Measurements from ENCODE around the gene IGF2BP2. TPM values are rescaled to one million over a fixed set of nuclear protein-coding genes. Genes with fewer than 3 reads are reported as not detected.

IGF2BP2 gene
- polyA plus RNA-seq, 1 experiment, result 2.0 TPM

DNA sequence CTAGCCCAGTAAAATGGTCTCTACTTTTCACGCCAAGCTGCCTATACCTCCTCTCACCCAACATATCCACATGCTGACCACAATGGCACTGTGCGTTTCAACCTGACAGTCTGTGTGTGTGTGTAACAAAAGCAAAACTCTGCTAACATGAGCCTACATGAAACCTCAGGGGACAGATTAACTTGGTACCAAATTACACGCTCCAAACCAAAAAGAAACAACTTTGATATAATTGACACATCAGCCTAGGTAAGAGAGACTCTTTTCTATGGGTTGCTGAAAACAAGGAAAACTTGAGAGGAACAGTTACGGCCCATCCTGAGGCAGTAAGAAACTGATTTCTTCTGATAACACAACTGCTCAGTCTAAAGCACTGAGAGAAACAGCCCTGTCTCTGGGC, 31.5 kb downstream of the IGF2BP2 start:
- H3K4me3 ChIP-seq (ENCODE audit: low read depth, low read length), result no peak overlapping the region
- no peak for DNase-seq (ENCODE audit: low read depth)
- ChIA-PET POLR2A (no interaction called here), CTCF (no interaction called here)
- no peaks in the 10 kb centered on the region for H3K27me3 ChIP-seq (ENCODE audit: control insufficient read depth, insufficient read depth, low read length)
- no peak for TF ChIP-seq CTCF (IDR thresholded peaks at IDR 0.05; ENCODE audit: insufficient read depth, low read depth, low read length)
- H3K36me3 ChIP-seq (ENCODE audit: control insufficient read depth, insufficient read depth, low read length), result no peaks in the 10 kb centered on the region

DNA sequence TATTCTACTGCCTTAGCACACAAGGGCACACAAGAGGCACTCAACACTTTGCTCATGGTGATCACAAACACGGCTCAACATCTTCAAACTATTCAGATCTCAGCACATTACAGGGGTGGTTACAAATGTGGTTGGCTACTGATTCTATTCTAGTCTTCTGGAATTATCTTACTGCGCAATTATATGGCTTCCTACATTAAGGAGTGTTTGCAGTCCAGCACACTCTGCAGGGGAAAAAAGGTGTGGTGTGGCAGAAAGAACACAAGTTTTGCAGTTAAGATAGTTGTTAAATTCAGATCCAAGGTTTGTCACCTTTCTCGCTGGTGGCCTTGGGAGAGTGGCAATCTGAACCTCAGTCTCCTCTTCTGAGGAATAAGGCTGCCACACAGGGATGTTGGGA, 31.9 kb downstream of the IGF2BP2 start:
- no peak for DNase-seq (ENCODE audit: low read depth)
- CTCF ChIA-PET, result no interaction called here
- Histone ChIP-seq H3K36me3 (ENCODE audit: control insufficient read depth, insufficient read depth, low read length) (no peaks in the 10 kb centered on the region), H3K27me3 (ENCODE audit: control insufficient read depth, insufficient read depth, low read length) (no peaks in the 10 kb centered on the region), H3K4me3 (ENCODE audit: low read depth, low read length) (no peak overlapping the region)
- POLR2A ChIA-PET, result no interaction called here
- TF ChIP-seq CTCF (IDR thresholded peaks at IDR 0.05; ENCODE audit: insufficient read depth, low read depth, low read length), result no peak

GRCh38 chr3:185789891-185790830, 34.7 kb downstream of the IGF2BP2 start:
- ChIA-PET CTCF (interaction anchor here (0.5 to 1.5 kb wide), 3 partner anchors 33 to 45 kb away, joined by 3 to 5 read pairs (median 3); no protein-coding TSS in a partner anchor), POLR2A (no interaction called here)
- no peak for TF ChIP-seq CTCF (IDR thresholded peaks at IDR 0.05; ENCODE audit: insufficient read depth, low read depth, low read length)
- H3K27me3 ChIP-seq (ENCODE audit: control insufficient read depth, insufficient read depth, low read length), result no peaks in the 10 kb centered on the region
- DNase-seq (ENCODE audit: low read depth), result no peak
- no peak overlapping the region for H3K4me3 ChIP-seq (ENCODE audit: low read depth, low read length)
- H3K36me3 ChIP-seq (ENCODE audit: control insufficient read depth, insufficient read depth, low read length), result no peaks in the 10 kb centered on the region

DNA sequence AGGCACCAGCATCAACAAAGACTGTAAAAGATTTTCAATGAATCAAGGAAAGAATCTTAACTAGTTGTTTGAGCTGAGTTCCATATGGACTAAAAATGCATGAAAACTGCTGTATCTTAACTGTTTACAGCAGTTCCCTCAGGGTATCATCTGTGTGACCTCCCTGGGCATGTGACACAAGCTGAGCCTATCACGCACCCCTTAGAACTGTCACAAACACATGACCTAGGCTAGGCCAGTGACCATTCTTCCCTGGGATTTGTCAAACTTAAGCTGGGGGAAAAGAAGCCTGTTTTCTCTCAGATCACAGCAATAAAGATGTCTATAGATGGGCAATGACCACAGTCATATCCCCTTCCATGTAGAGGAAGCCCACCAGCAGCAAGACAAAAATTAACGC, 35.7 kb downstream of the IGF2BP2 start:
- H3K27me3 ChIP-seq (ENCODE audit: control insufficient read depth, insufficient read depth, low read length), result no peaks in the 10 kb centered on the region
- no peaks in the 10 kb centered on the region for H3K36me3 ChIP-seq (ENCODE audit: control insufficient read depth, insufficient read depth, low read length)
- TF ChIP-seq CTCF (IDR thresholded peaks at IDR 0.05; ENCODE audit: insufficient read depth, low read depth, low read length), result no peak
- CTCF ChIA-PET, result interaction anchor here (0.6 to 1.3 kb wide), 2 partner anchors 11 to 129 kb away, joined by 3 read pairs; no protein-coding TSS in a partner anchor
- POLR2A ChIA-PET, result interaction anchor here (0.5 to 0.6 kb wide), 2 partner anchors 24 to 201 kb away, joined by 8 read pairs; no protein-coding TSS in a partner anchor
- DNase-seq (ENCODE audit: low read depth), result no peak
- no peak overlapping the region for H3K4me3 ChIP-seq (ENCODE audit: low read depth, low read length)

DNA sequence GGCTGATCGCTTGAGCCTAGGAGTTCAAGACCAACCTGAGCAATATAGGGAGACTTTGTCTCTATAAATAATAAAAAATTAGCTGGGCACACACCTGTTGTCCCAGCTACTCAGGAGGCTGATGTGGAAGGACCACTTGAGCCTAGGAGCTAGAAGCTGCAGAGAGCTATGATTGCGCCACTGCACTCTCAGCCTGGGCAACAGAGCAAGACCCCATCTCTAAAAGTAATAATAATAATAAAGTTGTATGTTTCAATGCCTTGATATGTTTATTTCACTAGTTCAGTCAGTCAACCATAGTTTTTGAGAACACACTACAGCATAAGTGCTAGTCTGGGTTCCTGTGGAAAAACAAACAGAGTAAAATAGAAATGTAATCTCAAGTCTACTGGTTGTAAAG, 36.5 kb downstream of the IGF2BP2 start:
- CTCF ChIA-PET, result interaction anchor here (1.1 to 1.3 kb wide), 2 partner anchors 32 to 128 kb away, joined by 3 read pairs; no protein-coding TSS in a partner anchor
- H3K4me3 ChIP-seq (ENCODE audit: low read depth, low read length), result no peak overlapping the region
- no peak for DNase-seq (ENCODE audit: low read depth)
- POLR2A ChIA-PET, result interaction anchor here (0.6 kb wide), 1 partner anchor 36 kb away, joined by 8 read pairs; the partner anchor contains the start of gene IGF2BP2
- no peaks in the 10 kb centered on the region for H3K27me3 ChIP-seq (ENCODE audit: control insufficient read depth, insufficient read depth, low read length)
- no peaks in the 10 kb centered on the region for H3K36me3 ChIP-seq (ENCODE audit: control insufficient read depth, insufficient read depth, low read length)
- no peak for TF ChIP-seq CTCF (IDR thresholded peaks at IDR 0.05; ENCODE audit: insufficient read depth, low read depth, low read length)
